ENCODE data around the gene NECAB3. TPM values are rescaled to one million over a fixed set of nuclear protein-coding genes. Genes with fewer than 3 reads are reported as not detected.
"Not testable (repeated sequence)": the region's sequence is repeated elsewhere in the genome, so short reads cannot be mapped to it uniquely, and the experiment has no call there.

Gene NECAB3
- total RNA-seq, 2 donors from 2014 or later: 77.2 to 92.3 TPM

DNA sequence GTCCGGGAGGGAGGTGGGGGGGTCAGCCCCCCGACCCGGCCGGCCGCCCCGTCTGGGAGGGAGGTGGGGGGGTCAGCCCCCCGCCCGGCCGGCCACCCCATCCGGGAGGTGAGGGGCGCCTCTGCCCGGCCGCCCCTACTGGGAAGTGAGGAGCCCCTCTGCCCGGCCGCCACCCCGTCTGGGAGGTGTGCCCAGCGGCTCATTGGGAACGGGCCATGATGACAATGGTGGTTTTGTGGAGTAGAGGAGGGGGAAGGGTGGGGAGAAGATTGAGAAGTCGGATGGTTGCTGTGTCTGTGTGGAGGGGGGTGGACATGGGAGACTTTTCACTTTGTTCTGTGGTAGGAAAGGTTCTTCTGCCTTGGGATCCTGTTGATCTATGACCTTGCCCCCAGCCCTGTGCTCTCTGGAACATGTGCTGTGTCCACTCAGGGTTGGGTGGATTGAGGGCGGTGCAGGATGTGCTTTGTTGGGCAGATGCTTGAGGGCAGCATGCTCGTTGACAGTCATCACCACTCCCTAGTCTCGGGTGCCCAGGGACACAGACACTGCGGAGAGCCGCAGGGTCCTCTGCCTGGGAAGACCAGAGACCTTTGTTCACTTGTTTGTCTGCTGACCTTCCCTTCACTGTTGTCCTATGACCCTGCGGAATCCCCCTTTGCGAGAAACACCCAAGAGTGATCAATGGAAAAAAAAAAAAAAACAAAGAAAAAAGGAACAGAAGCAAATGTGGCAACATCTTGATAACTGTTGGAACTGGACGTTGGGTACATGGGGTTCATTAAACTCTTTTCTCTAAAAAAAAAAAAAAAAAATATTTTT is 27.6 kb upstream of the NECAB3 start:
- H3K4me3 ChIP-seq (ENCODE audit: low read length): no peak overlapping the region
- no peaks in the 10 kb centered on the region for H3K4me1 Mint-ChIP-seq
- no peak for DNase-seq
- no peaks in the 10 kb centered on the region for H3K9me3 ChIP-seq (ENCODE audit: control insufficient read depth, low read length)
- 94 to 98% methylated on average over 8 to 20 of the region's 27 CpGs for WGBS, 2 experiments (ENCODE audit: insufficient coverage in 1 of 2, insufficient read length in 1 of 2)
- peaks cover 9% of the 10 kb centered on the region for H3K27me3 Mint-ChIP-seq (ENCODE audit: insufficient read depth)
- H3K36me3 ChIP-seq (ENCODE audit: control insufficient read depth, insufficient read depth, low read length): no peaks in the 10 kb centered on the region
- H3K9me3 Mint-ChIP-seq: peaks cover 64% of the 10 kb centered on the region
- no peaks in the 10 kb centered on the region for H3K27me3 ChIP-seq (ENCODE audit: control insufficient read depth, insufficient read depth, low read length, poor library complexity, severe bottlenecking)
- no peaks in the 10 kb centered on the region for H3K4me1 ChIP-seq (ENCODE audit: control insufficient read depth, insufficient read depth, low read length)
- no peak overlapping the region for H3K27ac Mint-ChIP-seq
- H3K9ac ChIP-seq (ENCODE audit: extremely low read depth, low read length, poor library complexity, severe bottlenecking): no peak overlapping the region
- no peak overlapping the region for H3K27ac ChIP-seq (ENCODE audit: low read depth, low read length)
- TF ChIP-seq, protein P1, sequence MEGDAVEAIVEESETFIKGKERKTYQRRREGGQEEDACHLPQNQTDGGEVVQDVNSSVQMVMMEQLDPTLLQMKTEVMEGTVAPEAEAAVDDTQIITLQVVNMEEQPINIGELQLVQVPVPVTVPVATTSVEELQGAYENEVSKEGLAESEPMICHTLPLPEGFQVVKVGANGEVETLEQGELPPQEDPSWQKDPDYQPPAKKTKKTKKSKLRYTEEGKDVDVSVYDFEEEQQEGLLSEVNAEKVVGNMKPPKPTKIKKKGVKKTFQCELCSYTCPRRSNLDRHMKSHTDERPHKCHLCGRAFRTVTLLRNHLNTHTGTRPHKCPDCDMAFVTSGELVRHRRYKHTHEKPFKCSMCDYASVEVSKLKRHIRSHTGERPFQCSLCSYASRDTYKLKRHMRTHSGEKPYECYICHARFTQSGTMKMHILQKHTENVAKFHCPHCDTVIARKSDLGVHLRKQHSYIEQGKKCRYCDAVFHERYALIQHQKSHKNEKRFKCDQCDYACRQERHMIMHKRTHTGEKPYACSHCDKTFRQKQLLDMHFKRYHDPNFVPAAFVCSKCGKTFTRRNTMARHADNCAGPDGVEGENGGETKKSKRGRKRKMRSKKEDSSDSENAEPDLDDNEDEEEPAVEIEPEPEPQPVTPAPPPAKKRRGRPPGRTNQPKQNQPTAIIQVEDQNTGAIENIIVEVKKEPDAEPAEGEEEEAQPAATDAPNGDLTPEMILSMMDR (conservative IDR thresholded peaks at IDR 0.05): no peak
- H3K4me3 Mint-ChIP-seq: no peak overlapping the region
- H3K36me3 Mint-ChIP-seq (ENCODE audit: low read depth): peaks cover 10% of the 10 kb centered on the region

DNA sequence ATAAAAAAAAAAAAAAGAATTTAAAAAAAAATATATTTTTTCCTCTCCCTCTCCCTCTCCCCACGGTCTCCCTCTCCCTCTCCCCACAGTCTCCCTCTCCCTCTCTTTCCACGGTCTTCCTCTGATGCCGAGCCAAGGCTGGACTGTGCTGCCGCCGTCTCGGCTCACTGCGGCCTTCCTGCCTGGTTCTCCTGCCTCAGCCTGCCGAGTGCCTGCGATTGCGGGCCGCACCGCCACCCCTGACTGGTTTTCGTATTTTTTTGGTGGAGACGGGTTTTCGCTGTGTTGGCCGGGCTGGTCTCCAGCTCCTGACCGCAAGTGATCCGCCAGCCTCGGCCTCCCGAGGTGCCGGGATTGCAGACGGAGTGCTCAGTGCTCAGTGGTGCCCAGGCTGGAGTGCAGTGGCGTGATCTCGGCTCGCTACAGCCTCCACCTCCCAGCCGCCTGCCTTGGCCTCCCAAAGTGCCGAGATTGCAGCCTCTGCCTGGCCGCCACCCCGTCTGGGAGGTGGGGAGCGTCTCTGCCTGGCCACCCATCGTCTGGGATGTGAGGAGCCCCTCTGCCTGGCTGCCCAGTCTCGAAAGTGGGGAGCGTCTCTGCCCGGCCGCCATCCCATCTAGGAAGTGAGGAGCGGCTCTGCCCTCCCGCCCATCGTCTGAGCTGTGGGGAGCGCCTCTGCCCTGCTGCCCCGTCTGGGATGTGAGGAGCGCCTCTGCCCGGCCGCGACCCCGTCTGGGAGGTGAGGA is 26.6 kb upstream of the NECAB3 start:
- not testable (repeated sequence) for H3K4me1 ChIP-seq (ENCODE audit: control insufficient read depth, insufficient read depth, low read length); H3K27ac ChIP-seq (ENCODE audit: low read depth, low read length); H3K4me3 ChIP-seq (ENCODE audit: low read length); H3K9ac ChIP-seq (ENCODE audit: extremely low read depth, low read length, poor library complexity, severe bottlenecking); H3K36me3 ChIP-seq (ENCODE audit: control insufficient read depth, insufficient read depth, low read length); H3K27ac Mint-ChIP-seq; H3K4me3 Mint-ChIP-seq; H3K9me3 ChIP-seq (ENCODE audit: control insufficient read depth, low read length); H3K4me1 Mint-ChIP-seq; DNase-seq; H3K27me3 Mint-ChIP-seq (ENCODE audit: insufficient read depth); H3K27me3 ChIP-seq (ENCODE audit: control insufficient read depth, insufficient read depth, low read length, poor library complexity, severe bottlenecking)
- 94 to 95% methylated on average over 22 to 41 of the region's 45 CpGs for WGBS, 2 experiments (ENCODE audit: insufficient coverage in 1 of 2, insufficient read length in 1 of 2)
- Mint-ChIP-seq H3K9me3 (peaks cover 64% of the 10 kb centered on the region), H3K36me3 (ENCODE audit: low read depth) (peaks cover 10% of the 10 kb centered on the region)

DNA sequence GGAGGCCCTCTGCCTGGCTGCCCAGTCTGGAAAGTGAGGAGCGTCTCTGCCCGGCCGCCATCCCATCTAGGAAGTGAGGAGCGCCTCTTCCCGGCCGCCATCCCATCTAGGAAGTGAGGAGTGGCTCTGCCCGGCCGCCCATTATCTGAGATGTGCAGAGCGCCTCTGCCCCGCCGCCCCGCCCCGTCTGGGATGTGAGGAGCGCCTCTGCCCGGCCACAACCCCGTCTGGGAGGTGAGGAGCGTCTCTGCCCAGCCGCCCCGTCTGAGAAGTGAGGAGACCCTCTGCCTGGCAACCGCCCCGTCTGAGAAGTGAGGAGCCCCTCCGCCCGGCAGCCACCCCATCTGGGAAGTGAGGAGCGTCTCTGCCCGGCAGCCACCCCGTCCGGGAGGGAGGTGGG is 24.7 kb upstream of the NECAB3 start:
- H3K27me3 ChIP-seq (ENCODE audit: control insufficient read depth, insufficient read depth, low read length, poor library complexity, severe bottlenecking); H3K36me3 ChIP-seq (ENCODE audit: control insufficient read depth, insufficient read depth, low read length); H3K4me3 Mint-ChIP-seq; H3K27ac Mint-ChIP-seq; H3K9ac ChIP-seq (ENCODE audit: extremely low read depth, low read length, poor library complexity, severe bottlenecking); H3K4me1 Mint-ChIP-seq; DNase-seq; H3K9me3 ChIP-seq (ENCODE audit: control insufficient read depth, low read length); H3K4me3 ChIP-seq (ENCODE audit: low read length); H3K27me3 Mint-ChIP-seq (ENCODE audit: insufficient read depth); H3K27ac ChIP-seq (ENCODE audit: low read depth, low read length); H3K4me1 ChIP-seq (ENCODE audit: control insufficient read depth, insufficient read depth, low read length): not testable (repeated sequence)
- peaks cover 10% of the 10 kb centered on the region for H3K36me3 Mint-ChIP-seq (ENCODE audit: low read depth)
- peaks cover 58% of the 10 kb centered on the region for H3K9me3 Mint-ChIP-seq
- WGBS, 2 experiments (ENCODE audit: insufficient coverage in 1 of 2, insufficient read length in 1 of 2): 96% methylated on average over 18 of the region's 27 CpGs; no CpG with 5 or more reads in 1 of the 2 experiments

DNA sequence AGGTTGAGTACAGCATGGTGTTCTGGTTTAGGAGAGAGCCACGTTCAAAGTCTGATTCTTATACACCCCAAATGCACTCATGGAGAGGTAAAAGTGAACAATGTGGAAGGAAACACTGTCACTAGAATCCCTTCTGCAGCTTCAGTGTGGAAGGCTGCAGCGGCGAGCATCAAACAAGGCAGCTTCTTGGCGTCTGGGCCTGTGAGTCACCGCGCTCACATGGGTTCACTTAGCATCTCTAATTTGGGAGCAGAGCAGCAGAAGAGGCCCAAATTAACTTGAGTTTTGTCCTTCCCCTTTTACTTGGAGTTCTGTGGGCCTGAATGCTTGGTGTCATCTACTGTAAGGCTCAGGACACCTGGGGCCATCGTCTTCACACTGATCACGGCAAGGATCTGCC is 22.9 kb upstream of the NECAB3 start:
- H3K27me3 Mint-ChIP-seq (ENCODE audit: insufficient read depth): peaks cover 9% of the 10 kb centered on the region

More for the DNA sequence above, 22.9 kb upstream of the NECAB3 start:
- TF ChIP-seq, protein P1 (conservative IDR thresholded peaks at IDR 0.05): no peak
- Mint-ChIP-seq H3K4me1 (peaks cover 10% of the 10 kb centered on the region), H3K4me3 (no peak overlapping the region), H3K36me3 (ENCODE audit: low read depth) (peaks cover 10% of the 10 kb centered on the region), H3K27ac (no peak overlapping the region), H3K9me3 (peaks cover 41% of the 10 kb centered on the region)
- Histone ChIP-seq H3K36me3 (ENCODE audit: control insufficient read depth, insufficient read depth, low read length) (no peaks in the 10 kb centered on the region), H3K27me3 (ENCODE audit: control insufficient read depth, insufficient read depth, low read length, poor library complexity, severe bottlenecking) (no peaks in the 10 kb centered on the region), H3K27ac (ENCODE audit: low read depth, low read length) (no peak overlapping the region), H3K4me3 (ENCODE audit: low read length) (no peak overlapping the region), H3K9me3 (ENCODE audit: control insufficient read depth, low read length) (no peaks in the 10 kb centered on the region), H3K4me1 (ENCODE audit: control insufficient read depth, insufficient read depth, low read length) (no peaks in the 10 kb centered on the region), H3K9ac (ENCODE audit: extremely low read depth, low read length, poor library complexity, severe bottlenecking) (no peak overlapping the region)
- no peak for DNase-seq
- 85 to 87% methylated on average over 7 to 8 of the region's 8 CpGs for WGBS, 2 experiments (ENCODE audit: insufficient coverage in 1 of 2, insufficient read length in 1 of 2)
